SK-N-SH (cell line): ENCODE results near the gene SPTBN5.

Experiments used
- EP300 ChIP-seq, 2 experiments: IDR thresholded peaks; 2 replicates each; pipeline versions ENCODE4 v1.4.0 to v1.6.1; 2012; ENCODE audit warnings: borderline replicate concordance in 1 of 2, low read depth in 1 of 2, low read length in 1 of 2
- YY1 ChIP-seq: IDR thresholded peaks from 2 replicates; pipeline ENCODE4 v1.4.0; 2012; ENCODE audit warnings: low read depth, mild to moderate bottlenecking
- TF ChIP-seq, protein P1 (sequence below): IDR thresholded peaks from 2 replicates; pipeline ENCODE4 v1.6.1; 2012; ENCODE audit warnings: mild to moderate bottlenecking, low read depth, low read length, moderate library complexity

DNA sequence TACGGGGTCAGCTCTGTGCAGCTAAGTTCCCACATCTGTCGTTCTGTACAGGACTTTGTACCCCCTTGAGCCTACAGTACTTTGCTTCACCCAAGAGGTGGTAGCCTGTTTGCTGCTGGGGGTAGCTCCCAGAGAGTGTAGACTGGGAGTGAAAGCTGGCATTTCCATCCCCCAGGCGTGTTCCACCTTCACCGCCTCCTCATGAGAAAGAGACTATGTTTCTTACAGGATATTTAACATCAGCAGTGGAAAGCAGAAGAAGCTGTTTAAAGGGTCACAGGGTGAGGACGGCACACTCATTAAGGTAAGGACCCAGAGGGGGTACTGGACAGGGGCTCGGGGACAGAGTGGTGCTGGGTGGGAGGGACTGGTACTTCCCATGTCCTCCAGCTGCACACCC is 76.1 kb downstream of the SPTBN5 start:
- TF ChIP-seq YY1 (no peak), EP300 (IDR thresholded peaks at IDR 0.05; ENCODE audit: borderline replicate concordance in 1 of 2, low read depth in 1 of 2, low read length in 1 of 2) (no peak)
- TF ChIP-seq, protein P1, sequence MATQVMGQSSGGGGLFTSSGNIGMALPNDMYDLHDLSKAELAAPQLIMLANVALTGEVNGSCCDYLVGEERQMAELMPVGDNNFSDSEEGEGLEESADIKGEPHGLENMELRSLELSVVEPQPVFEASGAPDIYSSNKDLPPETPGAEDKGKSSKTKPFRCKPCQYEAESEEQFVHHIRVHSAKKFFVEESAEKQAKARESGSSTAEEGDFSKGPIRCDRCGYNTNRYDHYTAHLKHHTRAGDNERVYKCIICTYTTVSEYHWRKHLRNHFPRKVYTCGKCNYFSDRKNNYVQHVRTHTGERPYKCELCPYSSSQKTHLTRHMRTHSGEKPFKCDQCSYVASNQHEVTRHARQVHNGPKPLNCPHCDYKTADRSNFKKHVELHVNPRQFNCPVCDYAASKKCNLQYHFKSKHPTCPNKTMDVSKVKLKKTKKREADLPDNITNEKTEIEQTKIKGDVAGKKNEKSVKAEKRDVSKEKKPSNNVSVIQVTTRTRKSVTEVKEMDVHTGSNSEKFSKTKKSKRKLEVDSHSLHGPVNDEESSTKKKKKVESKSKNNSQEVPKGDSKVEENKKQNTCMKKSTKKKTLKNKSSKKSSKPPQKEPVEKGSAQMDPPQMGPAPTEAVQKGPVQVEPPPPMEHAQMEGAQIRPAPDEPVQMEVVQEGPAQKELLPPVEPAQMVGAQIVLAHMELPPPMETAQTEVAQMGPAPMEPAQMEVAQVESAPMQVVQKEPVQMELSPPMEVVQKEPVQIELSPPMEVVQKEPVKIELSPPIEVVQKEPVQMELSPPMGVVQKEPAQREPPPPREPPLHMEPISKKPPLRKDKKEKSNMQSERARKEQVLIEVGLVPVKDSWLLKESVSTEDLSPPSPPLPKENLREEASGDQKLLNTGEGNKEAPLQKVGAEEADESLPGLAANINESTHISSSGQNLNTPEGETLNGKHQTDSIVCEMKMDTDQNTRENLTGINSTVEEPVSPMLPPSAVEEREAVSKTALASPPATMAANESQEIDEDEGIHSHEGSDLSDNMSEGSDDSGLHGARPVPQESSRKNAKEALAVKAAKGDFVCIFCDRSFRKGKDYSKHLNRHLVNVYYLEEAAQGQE, result no peak
